ENCODE measurements around the gene SLC7A11. TPM values are rescaled to one million over a fixed set of nuclear protein-coding genes. Genes with fewer than 3 reads are reported as not detected.

SLC7A11 gene
- total RNA-seq, 1 donor from 2014 or later: 19.2 TPM

DNA sequence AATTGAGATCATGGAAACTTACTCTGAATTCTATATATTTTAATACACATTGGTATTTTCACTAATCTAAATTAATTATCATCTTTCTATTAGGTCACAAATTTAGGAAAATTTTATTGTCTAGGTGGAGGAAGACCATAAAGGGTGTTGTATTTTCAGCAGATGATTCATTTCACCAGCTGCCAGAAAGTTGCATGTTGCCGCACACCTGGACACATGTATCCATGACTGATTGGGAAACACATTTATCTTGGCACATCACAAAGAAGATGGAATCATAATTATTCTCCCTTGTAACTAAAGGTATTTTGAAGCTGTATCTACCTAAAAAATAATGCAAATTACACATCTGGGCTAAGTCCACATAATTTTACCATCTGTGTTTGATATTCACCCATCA, 33.1 kb downstream of the SLC7A11 start:
- DNase-seq (ENCODE audit: low spot score): no peak

DNA sequence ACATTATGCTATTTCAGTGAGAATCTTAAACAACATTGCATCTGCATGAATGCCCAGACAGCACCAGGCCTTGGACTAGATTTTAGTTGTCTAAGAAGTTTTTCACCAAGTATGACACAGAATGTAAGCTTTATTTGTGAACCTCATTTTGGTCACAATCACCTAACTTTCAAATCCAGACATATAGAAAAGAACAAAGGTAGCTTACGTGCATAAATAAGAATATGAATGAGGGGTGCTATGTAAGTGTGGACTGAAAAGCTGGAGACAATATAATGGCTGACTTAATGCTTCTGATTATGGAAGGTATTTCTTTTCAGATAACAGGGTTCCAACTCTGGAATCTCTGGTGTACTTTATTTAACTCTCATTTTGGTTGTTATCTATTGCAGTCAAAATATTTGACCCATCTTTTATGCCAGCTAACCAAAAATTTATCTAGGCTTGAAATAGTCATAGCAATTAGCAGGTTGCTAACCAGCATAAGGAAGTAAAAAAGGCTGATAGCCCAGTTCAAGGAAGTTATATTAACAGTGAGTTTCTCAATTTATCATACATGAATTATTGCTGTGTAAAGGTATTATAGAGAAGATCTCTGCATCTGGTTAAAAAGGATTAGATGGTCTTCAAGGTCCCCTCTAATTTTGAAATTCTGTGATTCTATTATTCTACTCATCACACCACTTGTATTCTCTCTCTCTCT, 36.5 kb downstream of the SLC7A11 start:
- no peak for DNase-seq (ENCODE audit: low spot score)

DNA sequence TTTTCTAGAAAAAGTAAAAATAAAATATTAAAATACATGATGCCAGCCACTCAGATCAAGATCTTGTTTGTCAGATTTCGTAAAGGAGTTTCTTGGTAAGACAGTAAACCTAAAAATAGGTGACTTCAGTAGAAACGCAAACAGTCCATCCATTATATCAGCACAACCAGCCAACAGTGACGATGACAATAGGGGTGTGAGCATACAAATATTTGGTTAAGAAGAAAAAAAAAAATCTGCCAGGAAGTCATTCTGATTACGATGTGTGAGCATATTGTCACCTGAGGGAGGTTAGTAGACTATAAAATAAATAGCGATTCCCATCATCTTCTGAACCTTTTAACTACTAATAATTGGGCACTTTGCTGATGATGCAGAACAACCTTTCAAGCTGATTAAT, 37.6 kb downstream of the SLC7A11 start:
- DNase-seq (ENCODE audit: low spot score): no peak

- DNase-seq (ENCODE audit: low spot score): no peak
Observed at GRCh38 chr4:138202686-138203085, 39.5 kb downstream of the SLC7A11 start.

GRCh38 chr4:138200236-138200590, 41.9 kb downstream of the SLC7A11 start:
- no peak for DNase-seq (ENCODE audit: low spot score)

- DNase-seq (ENCODE audit: low spot score): peak; percentile 48
Observed at GRCh38 chr4:138199568-138200235, 42.4 kb downstream of the SLC7A11 start.

DNA sequence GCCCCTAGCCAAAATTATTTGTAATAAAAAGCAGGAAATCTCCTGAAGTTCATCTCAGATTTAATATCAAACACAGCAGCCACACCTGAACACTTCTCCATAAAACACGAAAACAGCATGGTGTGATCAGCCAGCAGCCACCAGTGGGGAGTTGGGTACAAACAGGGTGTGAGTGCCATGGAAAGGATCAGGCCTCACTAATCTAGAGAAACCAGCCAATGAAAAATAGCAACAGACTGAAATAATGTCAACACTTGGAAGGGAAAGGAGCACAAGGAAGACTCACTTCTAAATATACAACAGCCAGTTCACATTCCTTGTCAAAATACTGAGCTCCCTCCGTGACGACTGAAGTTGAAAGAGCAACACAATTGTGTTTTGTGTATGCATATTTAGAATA, 46.0 kb downstream of the SLC7A11 start:
- no peak for DNase-seq (ENCODE audit: low spot score)

- DNase-seq (ENCODE audit: low spot score): no peak
Observed at GRCh38 chr4:138193963-138194362, 48.2 kb downstream of the SLC7A11 start.

GRCh38 chr4:138192113-138192512, 50.0 kb downstream of the SLC7A11 start:
- DNase-seq (ENCODE audit: low spot score): no peak

DNA sequence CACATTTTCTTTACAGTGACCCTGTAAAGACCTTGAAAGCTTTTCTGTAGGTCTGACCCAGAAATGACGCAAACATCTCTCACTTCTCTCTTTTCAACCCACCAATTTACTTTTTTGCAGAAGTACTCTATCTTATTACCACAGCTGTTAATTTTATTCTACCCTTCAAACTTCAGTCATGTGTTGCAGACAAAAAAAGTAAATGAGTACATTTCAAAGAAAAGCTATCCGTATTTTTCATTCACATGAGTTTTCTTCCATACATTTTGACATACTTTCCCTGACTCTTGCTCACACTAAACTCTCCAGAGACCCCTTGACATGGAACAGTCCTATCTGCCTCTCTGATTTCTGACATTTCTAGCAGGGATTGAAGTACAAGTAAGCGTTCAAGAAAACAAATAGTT, 51.7 kb downstream of the SLC7A11 start:
- no peak for DNase-seq (ENCODE audit: low spot score)

GRCh38 chr4:138189206-138189605, 52.9 kb downstream of the SLC7A11 start:
- DNase-seq (ENCODE audit: low spot score): no peak

DNA sequence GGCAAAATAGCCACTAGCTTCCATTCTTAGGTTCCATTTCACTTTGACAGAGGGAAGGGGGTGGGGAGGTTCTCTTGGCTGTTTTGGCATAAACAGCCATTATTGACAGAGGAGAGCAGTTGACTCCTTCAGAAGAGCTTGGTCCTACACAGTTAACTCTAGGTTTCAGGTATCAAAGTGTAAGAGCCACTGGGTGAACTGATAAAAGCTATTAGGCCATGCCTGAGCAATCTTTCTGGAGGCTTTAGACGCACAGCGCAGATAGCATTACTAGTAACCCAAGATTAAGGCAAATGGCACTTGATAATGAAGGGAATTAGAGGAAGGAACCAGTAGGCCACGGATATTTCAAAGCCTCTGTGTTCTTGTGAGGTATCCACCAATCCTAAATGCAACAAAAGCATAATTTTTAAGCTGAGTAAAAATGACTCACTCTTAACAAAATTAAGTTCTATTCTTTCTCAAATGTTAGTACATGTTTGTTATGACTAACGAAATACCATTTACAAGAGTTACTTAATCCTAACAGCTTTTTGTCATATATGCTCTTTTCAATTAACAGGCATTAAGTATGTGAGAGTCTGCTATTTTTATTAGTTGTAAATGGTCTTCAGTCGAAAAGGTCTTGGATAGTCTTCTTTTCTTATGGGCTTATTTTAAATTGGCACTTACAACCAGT, 53.6 kb downstream of the SLC7A11 start:
- no peak for DNase-seq (ENCODE audit: low spot score)

DNA sequence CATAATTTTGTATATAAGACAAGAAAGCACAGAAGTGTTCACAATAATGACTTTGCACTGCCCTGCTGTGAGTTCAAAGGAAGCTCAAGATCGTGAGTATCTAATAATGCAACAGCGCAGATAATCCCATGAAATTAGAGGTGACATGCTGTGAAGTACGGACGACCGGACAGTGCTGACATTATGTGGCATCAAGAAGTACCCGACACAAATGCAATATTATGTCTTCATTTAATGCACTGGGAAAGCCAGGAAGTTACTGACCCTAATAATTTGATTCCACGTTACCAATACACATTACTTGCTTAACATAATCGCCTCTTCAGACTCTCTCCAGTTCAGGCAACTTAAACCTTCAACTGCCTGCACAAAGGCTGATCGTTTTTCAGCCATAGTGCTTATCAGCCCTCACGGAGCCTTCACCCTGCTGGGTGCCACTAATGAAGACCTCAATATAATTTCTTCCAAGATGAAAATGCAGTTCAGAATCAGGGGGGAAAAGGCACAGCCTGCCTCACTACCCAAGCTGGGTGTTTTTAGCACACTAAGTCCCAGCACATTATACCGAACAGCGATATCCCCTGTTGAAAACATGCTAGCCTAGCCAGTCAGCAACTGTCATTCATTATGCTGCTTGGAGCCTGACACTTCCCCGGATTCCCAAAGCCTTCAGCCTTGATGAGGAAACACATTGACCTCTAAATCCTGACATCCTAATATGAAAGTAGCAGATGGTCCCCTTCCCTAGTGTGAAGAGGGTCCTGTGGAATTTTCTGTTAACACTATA, 56.1 kb downstream of the SLC7A11 start:
- no peak for DNase-seq (ENCODE audit: low spot score)

- DNase-seq (ENCODE audit: low spot score): no peak
Observed at GRCh38 chr4:138184886-138185285, 57.3 kb downstream of the SLC7A11 start.

DNA sequence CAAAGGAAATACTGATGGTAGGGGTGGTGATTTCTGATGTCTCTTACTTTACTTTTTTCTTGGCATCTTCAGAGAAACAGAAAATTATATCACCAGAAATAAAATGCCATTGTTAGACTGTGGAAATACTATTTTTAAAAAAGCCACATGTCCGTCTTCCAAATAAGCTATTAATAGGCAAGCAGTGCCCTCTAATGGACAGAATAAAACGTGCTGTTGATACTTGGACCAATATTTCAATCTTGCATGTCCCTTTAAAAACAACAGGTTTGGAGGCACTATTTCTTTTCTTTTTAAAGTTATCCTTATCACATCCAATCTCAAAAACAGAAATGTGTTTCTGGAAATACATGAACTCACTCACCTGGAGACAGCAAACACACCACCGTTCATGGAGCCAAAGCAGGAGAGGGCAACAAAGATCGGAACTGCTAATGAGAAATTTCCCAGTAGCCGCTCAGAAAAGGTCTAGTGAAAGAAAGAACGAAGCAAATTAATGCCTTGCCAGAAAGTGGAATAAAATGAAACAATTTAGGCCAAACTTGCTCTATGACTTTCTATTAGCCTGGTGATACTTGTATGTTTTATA, 59.2 kb downstream of the SLC7A11 start:
- no peak for DNase-seq (ENCODE audit: low spot score)

DNA sequence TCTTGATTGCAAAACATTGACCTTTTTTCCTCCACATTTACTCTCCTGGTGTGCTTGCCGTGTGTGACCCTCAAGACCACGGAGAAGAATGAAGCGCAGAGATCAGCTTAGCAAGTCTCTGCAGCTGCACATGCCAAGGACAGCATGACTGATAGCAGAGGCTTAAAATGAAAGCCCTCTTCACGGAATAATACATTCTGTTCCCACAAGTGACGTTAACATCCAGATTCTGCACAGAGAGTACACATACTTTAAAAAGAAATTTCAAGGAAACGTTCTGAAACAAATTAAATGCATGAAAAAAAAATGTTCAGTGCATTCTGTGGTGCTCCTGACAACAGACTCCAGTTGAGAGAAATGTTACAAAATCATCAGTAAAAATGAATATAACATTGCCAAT, 60.9 kb downstream of the SLC7A11 start:
- DNase-seq (ENCODE audit: low spot score): no peak

DNA sequence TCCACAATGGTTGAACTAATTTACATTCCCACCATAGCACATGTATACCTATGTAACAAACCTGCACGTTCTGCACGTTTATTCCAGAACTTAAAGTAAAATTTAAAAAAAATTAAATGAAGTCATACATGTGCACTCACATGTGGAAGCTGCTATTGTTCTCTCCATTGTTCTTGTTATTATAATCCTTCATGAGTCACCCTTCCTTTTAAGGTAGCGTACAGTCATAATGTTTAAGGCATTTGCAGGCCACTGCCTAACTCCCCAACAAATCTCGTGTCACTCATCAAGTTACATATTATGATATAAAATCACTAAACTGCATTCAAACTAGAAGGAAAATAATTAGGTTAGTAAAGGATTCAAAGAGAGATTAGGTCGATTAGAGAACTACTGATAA, 63.6 kb downstream of the SLC7A11 start:
- no peak for DNase-seq (ENCODE audit: low spot score)

- no peak for DNase-seq (ENCODE audit: low spot score)
Observed at GRCh38 chr4:138177278-138177968, 64.7 kb downstream of the SLC7A11 start.

GRCh38 chr4:138174981-138175794, 67.0 kb downstream of the SLC7A11 start:
- DNase-seq (ENCODE audit: low spot score): no peak

DNA sequence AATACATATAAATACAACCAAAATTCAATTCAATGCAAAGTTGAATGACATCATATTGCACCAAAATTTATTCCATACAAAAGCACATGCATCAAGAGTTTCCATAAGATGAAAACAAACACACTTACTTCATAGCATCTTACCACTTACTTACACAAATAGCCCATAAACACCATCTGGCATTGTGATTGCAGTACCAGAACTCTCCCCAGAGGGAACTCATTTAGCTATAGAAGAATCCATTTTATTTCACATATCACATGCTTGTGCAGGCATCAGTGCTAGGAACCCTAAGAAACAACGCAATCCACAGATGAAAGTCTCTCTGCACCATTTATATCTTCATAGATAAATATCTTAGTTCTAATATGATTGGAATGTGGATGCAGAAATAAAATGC, 77.9 kb downstream of the SLC7A11 start:
- no peak for DNase-seq (ENCODE audit: low spot score)
